GM19043 (cell line): ENCODE measurements around the gene NDUFS7.
"Not testable (repeated sequence)": the region's sequence is repeated elsewhere in the genome, so short reads cannot be mapped to it uniquely, and the experiment has no call there.

Experiments used
- ATAC-seq: cut with Tn5 transposase; IDR thresholded peaks from one replicate; pipeline ENCODE4 v1.9.1; 2021; ENCODE audit warnings: low read depth; ENCODE audit not compliant: unreplicated experiment

The NDUFS7 gene

DNA sequence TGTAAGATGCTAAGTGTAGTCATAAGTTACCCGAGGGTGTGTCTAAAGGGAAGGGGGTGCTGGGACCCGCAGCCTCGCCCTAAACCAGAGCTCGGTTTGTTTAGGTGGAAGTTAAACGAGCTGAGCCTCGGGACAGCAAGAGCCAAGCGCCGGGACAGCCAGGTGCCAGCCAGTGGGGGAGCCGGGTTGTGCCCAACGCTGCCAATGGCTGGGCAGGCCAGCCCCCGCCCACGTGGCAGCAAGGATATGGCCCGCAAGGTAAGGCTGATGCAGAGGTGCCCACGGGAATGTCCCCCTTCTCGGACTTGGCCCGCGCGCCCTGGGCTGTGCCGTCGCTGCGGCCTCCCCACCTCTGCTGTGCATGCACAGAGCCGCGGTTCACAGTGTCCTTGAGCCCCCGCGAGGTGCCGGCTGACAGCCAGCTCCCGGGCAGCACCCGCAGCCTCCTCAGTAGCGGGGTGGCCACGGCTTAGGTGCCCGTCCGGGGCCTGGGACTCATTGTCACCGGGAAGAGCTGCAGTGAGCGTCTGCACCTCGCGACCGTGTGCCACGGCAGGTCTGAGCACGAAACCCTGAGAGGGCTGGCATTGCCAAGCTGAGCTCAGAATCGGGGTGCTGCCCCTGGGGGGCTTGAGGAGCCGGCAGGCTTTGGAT, 45.2 kb downstream of the NDUFS7 start:
- ATAC-seq = no peak

DNA sequence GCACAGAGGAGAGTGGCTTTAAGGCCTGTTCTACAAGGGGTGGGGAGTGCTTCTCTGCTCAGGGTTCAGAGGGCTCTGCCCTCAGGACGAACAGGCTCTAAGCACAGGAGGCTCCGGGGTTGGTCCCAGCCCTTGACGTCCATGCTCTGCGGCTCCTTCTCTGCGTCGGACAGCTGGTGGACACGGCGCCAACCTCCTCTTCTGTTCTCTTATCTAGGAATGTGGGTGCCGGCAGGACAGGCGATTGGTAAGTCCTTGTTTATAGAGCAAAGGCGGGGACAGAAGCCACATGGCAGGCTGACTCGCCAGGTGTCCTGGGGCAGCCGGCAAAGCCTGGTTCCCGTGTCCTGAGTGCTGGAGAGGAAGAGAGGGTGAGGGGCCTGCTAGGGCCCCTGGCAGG, 46.0 kb downstream of the NDUFS7 start:
- no peak for ATAC-seq

DNA sequence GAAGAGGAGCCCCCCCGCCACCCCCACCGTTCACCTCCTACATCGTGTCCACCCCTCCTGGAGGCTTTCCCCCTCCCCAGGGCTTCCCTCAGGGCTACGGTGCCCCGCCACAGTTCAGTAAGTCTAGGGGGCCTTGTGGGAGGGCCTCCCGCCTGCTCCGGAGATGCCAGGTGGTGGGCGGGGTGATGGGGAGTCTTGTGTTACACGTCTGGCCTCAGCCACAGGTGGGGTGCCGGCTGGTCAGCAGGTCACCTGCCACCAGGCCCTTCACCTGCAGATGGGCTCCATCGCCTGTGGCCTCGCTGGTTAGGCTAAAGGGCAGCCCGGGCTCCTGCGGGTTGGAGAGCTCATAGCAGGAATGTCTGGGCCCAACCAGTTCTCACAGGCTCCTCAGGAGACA, 46.5 kb downstream of the NDUFS7 start:
- no peak for ATAC-seq

DNA sequence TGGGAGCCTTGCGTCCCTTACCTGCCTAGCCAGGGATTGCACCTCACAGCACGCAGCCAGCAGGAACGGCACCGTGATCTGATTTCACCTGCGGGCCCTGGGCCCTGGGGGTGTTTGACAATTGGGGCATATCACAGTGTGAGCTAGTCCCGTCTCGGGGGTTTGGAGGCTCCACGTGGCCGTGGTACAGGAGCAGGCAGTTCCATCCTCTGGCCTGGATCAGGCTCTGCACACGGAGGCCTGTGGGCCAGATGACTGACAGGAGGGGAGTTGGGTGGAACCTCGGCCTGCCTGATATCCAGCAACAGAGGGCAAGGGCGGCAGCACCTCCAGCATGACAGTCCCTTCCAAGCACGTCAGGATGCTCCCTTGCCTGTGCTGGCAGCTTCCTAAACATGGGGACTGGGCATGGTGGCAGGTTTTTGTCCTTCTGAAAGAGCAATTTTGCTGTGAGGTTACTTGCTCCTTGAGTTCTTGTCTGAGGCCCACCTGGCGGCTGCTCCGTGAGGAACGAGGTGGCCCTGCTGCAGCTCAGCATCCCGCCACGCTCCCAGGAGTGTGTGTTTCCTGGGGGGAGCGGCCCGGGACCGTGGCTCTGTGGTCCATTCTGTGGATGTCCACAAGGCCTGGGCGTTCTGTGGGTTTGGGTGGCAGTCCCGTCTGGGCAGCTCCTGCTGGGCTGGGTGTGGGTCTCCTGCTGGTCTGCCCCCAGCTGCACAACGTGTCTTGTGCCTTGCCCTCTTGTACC, 48.2 kb downstream of the NDUFS7 start:
- no peak for ATAC-seq

DNA sequence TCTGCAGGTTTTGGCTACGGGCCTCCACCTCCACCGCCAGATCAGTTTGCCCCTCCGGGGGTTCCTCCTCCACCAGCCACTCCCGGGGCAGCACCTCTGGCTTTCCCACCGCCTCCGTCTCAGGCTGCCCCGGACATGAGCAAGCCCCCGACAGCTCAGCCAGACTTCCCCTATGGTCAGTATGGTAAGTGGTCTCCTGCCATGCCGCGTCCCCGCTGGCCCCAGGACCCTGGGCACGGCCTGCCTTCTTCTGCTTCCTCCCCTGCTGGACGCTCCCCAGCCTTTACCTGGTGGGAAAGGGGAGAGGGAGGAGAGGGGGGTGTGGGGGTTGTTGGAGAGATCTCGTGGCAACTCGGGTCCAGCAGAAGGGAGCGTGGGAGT, 48.8 kb downstream of the NDUFS7 start:
- ATAC-seq = no peak

DNA sequence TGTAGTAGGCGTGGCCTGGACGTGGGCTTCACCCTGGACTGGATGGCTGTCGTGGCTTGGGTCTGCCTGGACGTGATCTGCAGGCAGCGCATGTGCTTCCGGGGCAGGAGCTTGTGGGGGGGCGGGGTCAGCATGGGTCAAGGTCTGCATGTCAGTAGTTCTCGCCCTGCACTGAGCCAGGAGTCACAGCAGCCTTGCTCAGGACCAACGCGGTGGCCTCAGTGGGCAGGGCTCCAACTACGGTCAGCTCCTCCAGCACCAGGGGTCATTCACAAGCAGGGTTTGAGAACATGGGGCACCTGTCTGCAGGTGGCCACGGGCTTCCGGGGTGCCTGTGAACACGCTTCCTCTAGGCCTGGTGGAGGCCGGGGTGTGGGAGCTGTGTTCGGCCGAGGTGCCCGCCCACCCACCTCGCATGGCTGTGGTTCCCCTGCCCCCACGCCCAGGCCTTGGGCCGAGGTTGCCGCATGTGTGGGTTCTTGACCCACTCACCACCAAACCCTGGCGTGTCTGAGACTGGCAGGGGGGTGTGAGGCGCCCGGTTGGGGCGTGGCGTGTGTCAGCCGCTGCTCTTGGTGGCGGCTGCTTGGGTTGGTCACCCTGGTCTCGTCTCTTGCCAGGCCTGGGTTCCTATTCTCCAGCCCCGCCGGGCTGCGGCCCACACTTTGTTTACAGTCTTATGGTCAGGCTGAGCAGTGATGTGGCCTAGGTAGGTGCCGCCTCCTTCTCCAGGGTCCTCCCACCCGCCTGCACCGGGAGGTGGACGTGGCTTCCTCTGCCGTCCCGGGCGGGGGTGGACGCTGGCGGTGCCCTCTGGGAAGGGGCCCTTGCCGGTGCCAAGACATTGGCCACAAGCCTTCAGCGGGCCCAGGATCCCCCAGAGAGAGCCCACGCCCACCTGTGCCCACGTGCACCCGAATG, 49.7 kb downstream of the NDUFS7 start:
- no peak for ATAC-seq

DNA sequence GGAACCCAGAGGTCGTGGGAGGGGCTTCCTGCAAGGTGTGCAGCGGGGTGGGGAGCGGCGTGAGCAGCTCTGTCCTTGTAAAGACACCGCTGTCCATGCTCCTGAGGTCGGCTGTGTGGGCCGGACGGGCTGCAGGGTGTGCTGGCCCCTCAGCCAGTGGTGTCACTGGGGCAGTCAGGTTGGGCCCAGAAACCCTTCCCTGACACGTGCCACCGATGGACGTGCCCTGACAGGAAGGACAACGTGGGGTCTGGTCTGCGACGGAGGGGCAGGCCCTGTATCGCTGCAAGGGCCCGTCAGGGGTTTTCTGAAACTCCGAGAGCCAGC, 50.3 kb downstream of the NDUFS7 start:
- ATAC-seq = no peak

DNA sequence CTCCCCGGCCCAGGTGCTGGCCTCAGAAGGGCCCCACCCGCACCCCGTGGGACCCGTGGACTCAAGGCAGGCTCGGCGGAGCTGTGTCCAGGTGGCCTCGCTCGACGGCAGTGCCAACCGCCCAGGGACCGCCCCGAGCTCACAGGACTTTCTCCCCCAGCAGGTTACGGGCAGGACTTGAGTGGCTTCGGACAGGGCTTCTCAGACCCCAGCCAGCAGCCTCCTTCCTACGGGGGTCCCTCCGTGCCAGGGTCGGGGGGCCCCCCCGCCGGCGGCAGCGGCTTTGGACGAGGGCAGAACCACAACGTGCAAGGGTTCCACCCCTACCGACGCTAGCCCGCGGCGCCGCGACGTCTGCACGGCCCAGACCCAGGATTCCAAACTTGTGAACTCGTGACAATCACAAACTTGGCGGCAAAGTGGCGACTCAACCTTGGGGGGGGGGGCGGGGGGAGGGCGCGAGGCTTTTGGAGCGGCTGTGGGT, 50.9 kb downstream of the NDUFS7 start:
- ATAC-seq = no peak

DNA sequence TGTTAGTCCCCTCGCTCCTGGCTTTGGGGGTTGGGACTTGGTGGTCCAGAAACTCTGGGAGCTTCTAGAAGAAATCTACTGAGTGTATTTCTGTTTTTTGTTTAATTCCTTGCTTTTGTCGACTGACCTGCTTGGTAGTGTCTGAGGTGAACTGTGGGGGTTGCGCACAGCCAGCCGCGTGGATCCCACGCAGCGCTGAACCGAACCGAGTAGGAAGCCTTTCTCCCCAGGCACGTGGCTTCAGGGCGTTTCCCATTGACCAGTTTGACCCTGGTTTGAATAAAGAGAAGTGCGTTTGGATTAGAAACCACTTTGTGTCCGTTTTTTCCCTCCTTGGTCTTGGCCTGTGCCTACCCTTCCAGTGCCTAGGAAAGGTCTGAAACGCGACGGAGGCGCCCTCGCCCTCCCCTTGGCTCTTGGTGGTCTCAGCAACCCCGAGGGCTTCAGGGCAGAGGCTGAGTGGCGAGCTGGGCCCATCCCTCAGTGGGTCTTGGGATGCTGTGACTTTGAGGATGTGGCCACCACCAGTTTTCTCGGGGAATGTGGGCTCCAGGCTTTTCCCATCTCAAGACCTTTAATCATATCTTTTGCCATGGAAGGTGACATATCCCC, 51.8 kb downstream of the NDUFS7 start:
- ATAC-seq = no peak

DNA sequence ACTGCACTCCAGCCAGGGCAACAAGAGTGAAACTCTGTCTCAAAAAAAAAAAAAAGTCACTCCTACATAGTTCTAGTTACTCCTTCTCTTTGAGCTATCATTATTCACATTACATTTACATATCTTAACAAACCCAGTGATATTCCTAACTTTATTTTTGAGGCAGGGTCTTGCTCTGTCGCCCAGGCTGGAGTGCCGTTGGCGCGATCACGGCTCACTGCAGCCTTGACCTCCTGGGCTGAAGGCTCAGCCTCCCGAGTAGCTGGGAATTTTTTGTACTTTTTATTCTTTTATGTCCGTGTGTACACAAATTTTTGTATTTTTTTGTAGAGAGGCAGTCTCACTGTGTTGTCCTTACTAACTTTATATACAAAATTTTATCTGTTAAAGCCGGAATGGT, 53.9 kb downstream of the NDUFS7 start:
- no peak for ATAC-seq

DNA sequence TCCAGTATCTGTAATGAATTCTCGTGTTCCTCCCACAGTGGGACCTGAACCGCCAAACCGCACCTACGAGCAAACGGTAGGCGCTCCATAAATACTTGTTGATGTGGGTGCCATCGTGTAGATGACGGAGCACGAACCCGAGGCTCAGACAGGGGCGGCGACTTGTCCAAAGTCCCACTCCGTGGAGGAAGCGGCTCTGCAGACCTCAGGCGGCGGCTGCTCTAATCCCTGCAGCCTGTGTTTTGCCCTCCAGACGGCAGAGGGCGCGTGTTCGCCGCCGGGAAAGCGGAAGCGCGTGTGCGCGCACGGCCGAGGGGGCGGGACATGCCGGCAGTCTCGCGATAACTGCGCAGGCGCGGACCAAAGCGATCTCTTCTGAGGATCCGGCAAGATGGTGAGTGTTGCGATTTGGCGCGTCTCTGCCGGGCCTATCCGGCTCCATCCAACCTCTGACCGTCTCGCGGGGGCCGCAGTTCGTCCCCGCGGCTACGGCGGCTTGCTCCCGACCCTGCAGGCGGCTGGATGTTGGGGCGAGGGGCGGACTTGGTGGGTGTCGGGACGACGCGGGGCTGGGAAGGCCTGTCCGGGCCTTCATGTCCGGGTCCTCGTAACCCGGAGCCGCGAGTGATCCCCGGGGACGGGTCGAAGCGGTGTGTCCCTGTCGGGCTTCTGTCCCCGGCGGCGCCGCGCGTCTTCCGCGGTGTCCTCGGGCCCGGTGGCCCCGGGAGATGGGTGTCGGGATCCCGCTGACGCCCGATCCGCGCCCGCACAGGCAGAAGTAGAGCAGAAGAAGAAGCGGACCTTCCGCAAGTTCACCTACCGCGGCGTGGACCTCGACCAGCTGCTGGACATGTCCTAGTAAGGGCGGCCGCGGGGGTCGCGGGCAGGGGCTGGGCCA, 54.6 kb downstream of the NDUFS7 start, which contains the start of gene RPS15:
Gene RPS15 (plus strand): TSS at position 362 of the 898 bp plus-strand sequence. CDS start 30 bp downstream, at position 392.
- ATAC-seq = peak; percentile 82

DNA sequence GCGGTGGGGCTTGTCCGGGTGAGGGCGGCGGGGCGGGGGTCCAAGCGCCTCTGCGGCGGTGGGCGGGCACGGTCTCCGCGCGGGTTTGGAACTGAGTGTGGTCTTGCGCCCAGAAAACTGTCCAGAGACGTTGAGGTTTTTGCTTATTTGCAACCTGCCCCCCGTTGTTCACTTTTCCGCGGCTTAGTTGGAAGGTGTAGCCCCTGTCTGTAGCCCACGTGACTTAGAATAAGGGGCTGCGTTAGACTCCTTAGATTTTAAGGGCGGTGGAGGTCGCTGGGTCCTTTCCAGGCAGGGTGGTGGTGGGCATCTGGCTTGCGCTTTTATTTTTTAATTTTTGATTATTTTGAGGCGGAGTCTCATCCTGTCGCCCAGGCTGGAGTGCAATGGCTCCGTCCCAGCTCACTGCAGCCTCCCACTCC, 55.2 kb downstream of the NDUFS7 start:
- ATAC-seq = no peak

DNA sequence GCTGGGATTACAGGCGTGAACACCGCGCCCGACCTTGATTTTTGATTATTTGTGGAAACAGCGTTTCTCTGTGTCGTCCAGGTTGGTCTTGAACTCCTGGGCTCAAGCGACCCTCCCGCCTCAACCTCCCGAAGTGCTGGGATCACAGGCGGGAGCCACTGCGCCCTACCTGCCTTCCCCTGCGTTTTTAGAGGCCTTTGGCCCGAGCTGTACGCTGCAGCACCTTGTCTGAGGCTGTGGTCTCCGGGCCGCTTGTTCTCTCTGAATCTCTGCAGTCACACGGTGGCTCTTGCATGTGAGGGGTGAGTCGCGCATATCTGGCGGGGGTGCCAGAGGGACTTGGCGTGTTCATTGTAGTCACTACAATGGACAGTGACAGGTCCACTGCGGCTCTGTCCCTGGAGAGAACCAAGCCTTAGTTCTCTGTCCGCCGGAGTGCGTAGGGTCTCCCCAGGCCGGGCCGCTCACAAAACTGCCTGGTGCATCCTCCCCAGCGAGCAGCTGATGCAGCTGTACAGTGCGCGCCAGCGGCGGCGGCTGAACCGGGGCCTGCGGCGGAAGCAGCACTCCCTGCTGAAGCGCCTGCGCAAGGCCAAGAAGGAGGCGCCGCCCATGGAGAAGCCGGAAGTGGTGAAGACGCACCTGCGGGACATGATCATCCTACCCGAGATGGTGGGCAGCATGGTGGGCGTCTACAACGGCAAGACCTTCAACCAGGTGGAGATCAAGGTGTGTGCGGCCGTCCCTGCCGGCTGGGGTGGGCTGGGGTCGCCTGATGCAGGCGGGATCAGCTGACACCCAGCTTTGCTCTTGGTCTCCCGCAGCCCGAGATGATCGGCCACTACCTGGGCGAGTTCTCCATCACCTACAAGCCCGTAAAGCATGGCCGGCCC, 56.1 kb downstream of the NDUFS7 start:
- ATAC-seq = not testable (repeated sequence)

DNA sequence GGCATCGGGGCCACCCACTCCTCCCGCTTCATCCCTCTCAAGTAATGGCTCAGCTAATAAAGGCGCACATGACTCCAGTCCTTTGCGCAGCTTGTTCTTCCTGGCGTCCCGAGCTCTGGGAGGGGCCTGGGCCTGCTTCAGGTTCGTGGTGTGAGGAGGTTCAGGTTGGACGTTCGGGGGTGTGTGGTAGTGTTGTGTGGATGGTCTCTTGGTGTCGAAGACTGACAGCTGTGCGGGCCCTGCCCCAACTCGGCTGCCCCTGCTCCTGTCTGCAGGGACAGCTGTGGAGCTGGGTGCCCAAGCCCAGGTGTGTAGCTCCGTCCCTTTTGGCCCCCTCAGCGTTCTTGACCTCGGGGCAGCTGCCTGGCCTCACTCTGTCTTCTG, 56.7 kb downstream of the NDUFS7 start:
- no peak for ATAC-seq

DNA sequence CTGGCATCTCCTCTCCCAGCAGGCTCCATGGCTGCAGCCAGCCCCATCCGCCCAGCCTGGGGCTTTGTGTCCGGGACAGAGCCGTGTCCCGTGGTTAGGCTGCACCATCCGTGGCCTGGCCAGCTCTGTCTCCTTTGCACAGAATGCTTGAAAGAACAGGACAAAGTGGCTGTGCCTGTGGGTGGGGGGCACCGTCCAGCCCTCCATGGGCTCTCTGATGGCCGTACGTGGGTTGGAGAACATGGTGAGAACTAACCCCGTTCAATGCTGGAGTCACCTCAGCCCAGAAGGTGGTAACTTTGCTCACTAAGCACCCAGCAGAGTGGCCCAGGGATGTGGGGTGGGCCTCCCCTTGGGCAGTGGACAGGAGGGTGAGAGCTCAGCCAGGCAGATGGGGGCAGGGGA, 57.3 kb downstream of the NDUFS7 start:
- no peak for ATAC-seq

DNA sequence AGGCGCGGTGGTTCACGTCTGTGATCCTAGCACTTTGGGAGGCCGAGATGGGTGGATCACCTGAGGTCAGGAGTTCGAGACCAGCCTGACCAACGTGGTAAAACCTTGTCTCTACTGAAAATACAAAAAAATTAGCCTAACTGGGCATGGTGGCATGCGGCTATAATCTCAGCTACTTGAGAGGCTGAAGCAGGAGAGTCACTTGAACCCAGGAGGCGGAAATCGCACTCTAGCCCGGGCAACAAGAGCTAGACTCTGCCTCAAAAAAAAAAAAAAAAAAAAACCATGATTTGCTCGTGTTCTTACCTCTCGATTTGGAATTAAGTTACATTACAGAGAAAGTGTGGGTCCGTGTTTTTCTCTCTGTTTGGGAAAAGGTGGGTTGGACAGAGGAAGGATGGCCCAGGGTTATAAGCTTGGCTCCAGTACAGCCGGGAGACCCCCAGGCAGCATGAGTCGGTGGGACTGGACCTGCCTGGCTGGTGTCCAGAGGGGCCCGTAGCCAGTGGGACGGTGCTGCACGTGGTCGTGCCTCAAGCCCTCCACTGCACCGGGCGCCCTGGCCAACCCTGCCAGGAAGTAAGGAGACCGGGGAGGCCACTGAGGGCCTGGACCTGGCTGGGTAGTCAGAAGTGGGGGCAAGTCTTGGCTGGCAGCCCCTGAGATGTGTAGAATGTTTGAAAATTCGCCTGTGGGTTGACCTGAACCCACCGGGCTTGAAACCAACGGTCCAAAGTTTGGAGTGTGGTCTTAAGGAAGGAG, 58.2 kb downstream of the NDUFS7 start:
- no peak for ATAC-seq
